H9 (cell line): ENCODE data around the gene MKNK2. TPM values are rescaled to one million over a fixed set of nuclear protein-coding genes. Genes with fewer than 3 reads are reported as not detected.

Experiments
- DNase-seq: peaks from one replicate; pipeline ENCODE4 v3.0.0-alpha.2; 2017
- H2AFZ ChIP-seq: one replicate; pipeline ENCODE4 v1.6.1; 2013; ENCODE audit warnings: mild to moderate bottlenecking, low read length, control low read depth, moderate library complexity
- H2AK5ac ChIP-seq: 2 replicates; pipeline ENCODE4 v1.6.1; 2013; ENCODE audit warnings: low read length, control low read depth, mixed read lengths; ENCODE audit not compliant: insufficient read length
- H2BK120ac ChIP-seq: one replicate; pipeline ENCODE4 v1.6.1; 2013; ENCODE audit warnings: low read depth, mild to moderate bottlenecking, low read length, control low read depth, inconsistent platforms; ENCODE audit not compliant: poor library complexity, severe bottlenecking
- H2BK12ac ChIP-seq: 2 replicates; pipeline ENCODE4 v1.6.1; 2013; ENCODE audit warnings: low read length, control low read depth, mixed read lengths, low read depth; ENCODE audit not compliant: insufficient read length
- H2BK15ac ChIP-seq: 2 replicates; pipeline ENCODE4 v1.6.1; 2013; ENCODE audit warnings: low read depth, low read length, control low read depth
- H2BK20ac ChIP-seq: one replicate; pipeline ENCODE4 v1.6.1; 2013; ENCODE audit warnings: low read depth, mild to moderate bottlenecking, low read length, control low read depth, inconsistent platforms; ENCODE audit not compliant: poor library complexity, severe bottlenecking
- H2BK5ac ChIP-seq: 2 replicates; pipeline ENCODE4 v1.6.1; 2013; ENCODE audit warnings: low read length, control low read depth, mixed read lengths; ENCODE audit not compliant: insufficient read length
- H3K14ac ChIP-seq: 2 replicates; pipeline ENCODE4 v1.6.1; 2013; ENCODE audit warnings: low read length, control low read depth; ENCODE audit not compliant: insufficient read depth
- H3K18ac ChIP-seq: 2 replicates; pipeline ENCODE4 v1.6.1; 2013; ENCODE audit warnings: low read depth, mild to moderate bottlenecking, mixed read lengths, low read length, control low read depth; ENCODE audit not compliant: insufficient read length
- H3K23ac ChIP-seq: 2 replicates; pipeline ENCODE4 v1.6.1; 2013; ENCODE audit warnings: low read length, control low read depth, mixed read lengths, low read depth; ENCODE audit not compliant: insufficient read length
- H3K23me2 ChIP-seq: 2 replicates; pipeline ENCODE4 v1.6.1; 2013; ENCODE audit warnings: low read depth, mild to moderate bottlenecking, mixed read lengths, low read length, control low read depth; ENCODE audit not compliant: insufficient read length, poor library complexity, severe bottlenecking
- H3K27ac ChIP-seq: 2 replicates; pipeline ENCODE4 v1.5.1; 2013; ENCODE audit warnings: low read length, control low read depth, mixed read lengths, low read depth; ENCODE audit not compliant: insufficient read length
- H3K27me3 ChIP-seq: 2 replicates; pipeline ENCODE4 v1.6.1; 2013; ENCODE audit warnings: low read length, control low read depth, inconsistent platforms; ENCODE audit not compliant: insufficient read depth
- H3K4ac ChIP-seq: 2 replicates; pipeline ENCODE4 v1.6.1; 2013; ENCODE audit warnings: low read depth, mild to moderate bottlenecking, control low read depth, inconsistent platforms, low read length, moderate library complexity
- H3K4me1 ChIP-seq: 2 replicates; pipeline ENCODE4 v1.6.1; 2013; ENCODE audit warnings: low read length, control low read depth, inconsistent platforms; ENCODE audit not compliant: insufficient read depth
- H3K4me2 ChIP-seq: 2 replicates; pipeline ENCODE4 v1.6.1; 2013; ENCODE audit warnings: low read length, control low read depth, mixed read lengths; ENCODE audit not compliant: insufficient read length, insufficient read depth
- H3K56ac ChIP-seq: 2 replicates; pipeline ENCODE4 v1.6.1; 2013; ENCODE audit warnings: low read depth, mild to moderate bottlenecking, mixed read lengths, low read length, control low read depth; ENCODE audit not compliant: insufficient read length
- H3K79me1 ChIP-seq: 2 replicates; pipeline ENCODE4 v1.6.1; 2013; ENCODE audit warnings: low read depth, mild to moderate bottlenecking, moderate library complexity, low read length, control low read depth, inconsistent platforms; ENCODE audit not compliant: insufficient read depth, poor library complexity, severe bottlenecking
- H3K79me2 ChIP-seq: 2 replicates; pipeline ENCODE4 v1.6.1; 2013; ENCODE audit warnings: low read length, control low read depth, inconsistent platforms; ENCODE audit not compliant: insufficient read depth
- H3K9ac ChIP-seq: 2 replicates; pipeline ENCODE4 v1.6.1; 2013; ENCODE audit warnings: low read length, control low read depth, mixed read lengths; ENCODE audit not compliant: insufficient read length; ENCODE audit errors: extremely low read depth
- H3K9me3 ChIP-seq: one replicate; pipeline ENCODE4 v1.6.1; 2013; ENCODE audit warnings: low read depth, low read length, inconsistent platforms; ENCODE audit not compliant: control insufficient read depth
- H3T11ph ChIP-seq: one replicate; pipeline ENCODE4 v1.6.1; 2013; ENCODE audit warnings: mild to moderate bottlenecking, low read length, control low read depth, inconsistent platforms
- H4K20me1 ChIP-seq: one replicate; pipeline ENCODE4 v1.6.1; 2013; ENCODE audit not compliant: control insufficient read depth, insufficient read length, insufficient read depth
- H4K5ac ChIP-seq: 2 replicates; pipeline ENCODE4 v1.6.1; 2013; ENCODE audit warnings: low read depth, mild to moderate bottlenecking, mixed read lengths, low read length, control low read depth; ENCODE audit not compliant: insufficient read length
- H4K8ac ChIP-seq: replicated peaks from 2 replicates; pipeline ENCODE4 v1.6.1; 2013; ENCODE audit warnings: low read length, control low read depth, mixed read lengths, low read depth; ENCODE audit not compliant: insufficient read length
- H4K91ac ChIP-seq: 2 replicates; pipeline ENCODE4 v1.6.1; 2013; ENCODE audit warnings: low read depth, mild to moderate bottlenecking, moderate library complexity, mixed read lengths, low read length, control low read depth; ENCODE audit not compliant: insufficient read length
- H3K27ac Mint-ChIP-seq, 3 experiments: 2 replicates in 2 of 3; 3 replicates in 1 of 3; pipeline ENCODE4 v1.8.0; 2020 to 2021; ENCODE audit warnings: mixed read lengths in 3 of 3, mild to moderate bottlenecking in 1 of 3, moderate library complexity in 1 of 3
- H3K27me3 Mint-ChIP-seq: 2 replicates; pipeline ENCODE4 v1.8.0; 2021; ENCODE audit warnings: low read depth, mild to moderate bottlenecking, moderate library complexity, mixed read lengths
- H3K36me3 Mint-ChIP-seq, 3 experiments: 2 replicates in 2 of 3; 3 replicates in 1 of 3; pipeline ENCODE4 v1.8.0; 2020 to 2021; ENCODE audit warnings: low read depth in 3 of 3, mixed read lengths in 3 of 3; ENCODE audit not compliant: insufficient read depth in 1 of 3
- H3K4me1 Mint-ChIP-seq, 2 experiments: 2 replicates each; pipeline ENCODE4 v1.8.0; 2020; ENCODE audit warnings: mixed read lengths in 2 of 2
- H3K4me3 Mint-ChIP-seq, 2 experiments: 2 replicates in 1 of 2; 3 replicates in 1 of 2; pipeline ENCODE4 v1.8.0; 2020 to 2021; ENCODE audit warnings: mild to moderate bottlenecking in 2 of 2, mixed read lengths in 2 of 2, moderate library complexity in 1 of 2
- H3K9me3 Mint-ChIP-seq, 2 experiments: 2 replicates in 1 of 2; 3 replicates in 1 of 2; pipeline ENCODE4 v1.8.0; 2020; ENCODE audit warnings: mild to moderate bottlenecking in 2 of 2, mixed read lengths in 2 of 2, moderate library complexity in 1 of 2
- WGBS: extraction: QIAGEN DNeasy Blood & Tissue Kit; methylation state at CpG from one replicate; pipeline ENCODE4 v1.1.7; 2013; ENCODE audit warnings: missing lambda C conversion rate, low lambda C conversion rate, mixed read lengths; ENCODE audit not compliant: insufficient read length; ENCODE audit errors: extremely low coverage; 5-methylcytosine and 5-hydroxymethylcytosine counted together
- total RNA-seq: library from RNA; stranded (reverse); gene quantifications from 2 replicates; pipeline ENCODE4 v1.2.1, GENCODE V29; 2021
- TF ChIP-seq, protein P1 (sequence below): fragments of 200-600 bp; sonication (generic); conservative IDR thresholded peaks from 3 replicates; pipeline ENCODE4 v1.8.0; 2021; ENCODE audit warnings: antibody characterized with exemption, mild to moderate bottlenecking

MKNK2 gene
- total RNA-seq, 1 experiment from 2014 or later = 153 TPM

DNA sequence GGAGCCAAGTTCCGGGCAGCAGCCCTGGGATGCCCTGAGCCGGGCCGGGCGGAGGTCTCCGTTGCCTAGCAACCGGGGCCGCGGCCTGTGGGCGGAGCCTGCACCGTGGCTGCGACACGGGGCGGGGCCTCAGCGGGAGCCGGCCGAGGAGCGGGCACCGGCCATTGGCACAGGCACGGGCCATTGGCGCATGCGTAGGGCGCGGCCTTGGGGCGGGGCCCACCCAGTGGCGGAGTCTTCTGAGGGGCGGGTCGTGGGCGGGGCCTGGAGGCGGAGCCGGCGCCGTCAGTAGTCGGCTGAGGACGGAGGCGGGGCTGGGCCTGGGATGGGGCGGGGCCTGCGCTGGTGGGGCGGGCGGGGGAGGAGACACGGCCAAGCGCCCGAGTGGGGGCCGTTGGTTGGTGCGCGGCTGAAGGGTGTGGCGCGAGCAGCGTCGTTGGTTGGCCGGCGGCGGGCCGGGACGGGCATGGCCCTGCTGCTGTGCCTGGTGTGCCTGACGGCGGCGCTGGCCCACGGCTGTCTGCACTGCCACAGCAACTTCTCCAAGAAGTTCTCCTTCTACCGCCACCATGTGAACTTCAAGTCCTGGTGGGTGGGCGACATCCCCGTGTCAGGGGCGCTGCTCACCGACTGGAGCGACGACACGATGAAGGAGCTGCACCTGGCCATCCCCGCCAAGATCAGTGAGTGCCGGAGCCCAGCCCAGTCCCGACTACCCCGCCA, 45.6 kb upstream of the MKNK2 start, which contains the start of gene IZUMO4:
TSS of gene IZUMO4 (plus strand) at position 436 of the 723 bp plus-strand sequence. CDS start at position 467, 31 bp downstream.
- no peaks in the 10 kb centered on the region for H3K79me1 ChIP-seq
- no peaks in the 10 kb centered on the region for H4K20me1 ChIP-seq
- H3T11ph ChIP-seq = no peak within 1 kb of the TSS
- no peaks in the 10 kb centered on the region for H3K9me3 ChIP-seq
- no peaks in the 10 kb centered on the region for H3K9me3 Mint-ChIP-seq
- H2AFZ ChIP-seq = no peak within 1 kb of the TSS
- H4K91ac ChIP-seq = no peak within 1 kb of the TSS
- DNase-seq = peak; percentile 98
- no CpG with 5 or more reads among the region's 70 CpGs for WGBS
- H3K56ac ChIP-seq = no peak within 1 kb of the TSS
- H2BK5ac ChIP-seq = no peak within 1 kb of the TSS
- H3K27me3 ChIP-seq = no peaks in the 10 kb centered on the region
- no peak within 1 kb of the TSS for H3K27ac ChIP-seq
- H4K8ac ChIP-seq = no peak within 1 kb of the TSS
- no peak within 1 kb of the TSS for H2BK15ac ChIP-seq
- no peak within 1 kb of the TSS for H2BK12ac ChIP-seq
- H3K4me1 Mint-ChIP-seq = peaks cover 7 to 8% of the 10 kb centered on the region in 2 experiments; a peak in 3 of 4 replicates
- no peak within 1 kb of the TSS for H4K5ac ChIP-seq
- H3K4me1 ChIP-seq = no peaks in the 10 kb centered on the region
- no peak within 1 kb of the TSS for H2BK20ac ChIP-seq
- H3K23ac ChIP-seq = no peak within 1 kb of the TSS
- no peak within 1 kb of the TSS for H2BK120ac ChIP-seq
- TF ChIP-seq, protein P1, sequence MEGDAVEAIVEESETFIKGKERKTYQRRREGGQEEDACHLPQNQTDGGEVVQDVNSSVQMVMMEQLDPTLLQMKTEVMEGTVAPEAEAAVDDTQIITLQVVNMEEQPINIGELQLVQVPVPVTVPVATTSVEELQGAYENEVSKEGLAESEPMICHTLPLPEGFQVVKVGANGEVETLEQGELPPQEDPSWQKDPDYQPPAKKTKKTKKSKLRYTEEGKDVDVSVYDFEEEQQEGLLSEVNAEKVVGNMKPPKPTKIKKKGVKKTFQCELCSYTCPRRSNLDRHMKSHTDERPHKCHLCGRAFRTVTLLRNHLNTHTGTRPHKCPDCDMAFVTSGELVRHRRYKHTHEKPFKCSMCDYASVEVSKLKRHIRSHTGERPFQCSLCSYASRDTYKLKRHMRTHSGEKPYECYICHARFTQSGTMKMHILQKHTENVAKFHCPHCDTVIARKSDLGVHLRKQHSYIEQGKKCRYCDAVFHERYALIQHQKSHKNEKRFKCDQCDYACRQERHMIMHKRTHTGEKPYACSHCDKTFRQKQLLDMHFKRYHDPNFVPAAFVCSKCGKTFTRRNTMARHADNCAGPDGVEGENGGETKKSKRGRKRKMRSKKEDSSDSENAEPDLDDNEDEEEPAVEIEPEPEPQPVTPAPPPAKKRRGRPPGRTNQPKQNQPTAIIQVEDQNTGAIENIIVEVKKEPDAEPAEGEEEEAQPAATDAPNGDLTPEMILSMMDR = peak; percentile 49
- H3K18ac ChIP-seq = peak within 1 kb of the TSS; percentile 50
- H2AK5ac ChIP-seq = no peak within 1 kb of the TSS
- peak within 1 kb of the TSS; percentile 72 for H3K4me2 ChIP-seq
- no peaks in the 10 kb centered on the region for H3K27me3 Mint-ChIP-seq
- H3K23me2 ChIP-seq = no peaks in the 10 kb centered on the region
- no peaks in the 10 kb centered on the region for H3K79me2 ChIP-seq
- H3K4ac ChIP-seq = no peak within 1 kb of the TSS
- H3K14ac ChIP-seq = no peak within 1 kb of the TSS
- peak within 1 kb of the TSS; percentile 79 to 91 for H3K4me3 Mint-ChIP-seq
- peaks cover 0 to 19% (median 17%) of the 10 kb centered on the region in 3 experiments; a peak in 5 of 7 replicates for H3K36me3 Mint-ChIP-seq
- H3K9ac ChIP-seq = no peak within 1 kb of the TSS
- peak within 1 kb of the TSS in 2 of 3 experiments; percentile 92 to 97; a peak in 4 of 7 replicates for H3K27ac Mint-ChIP-seq
